Measurements from ENCODE around the gene NDUFS4. TPM values are rescaled to one million over a fixed set of nuclear protein-coding genes. Genes with fewer than 3 reads are reported as not detected.

NDUFS4 gene
- total RNA-seq: 57.8 and 74.3 TPM in 2 replicates

DNA sequence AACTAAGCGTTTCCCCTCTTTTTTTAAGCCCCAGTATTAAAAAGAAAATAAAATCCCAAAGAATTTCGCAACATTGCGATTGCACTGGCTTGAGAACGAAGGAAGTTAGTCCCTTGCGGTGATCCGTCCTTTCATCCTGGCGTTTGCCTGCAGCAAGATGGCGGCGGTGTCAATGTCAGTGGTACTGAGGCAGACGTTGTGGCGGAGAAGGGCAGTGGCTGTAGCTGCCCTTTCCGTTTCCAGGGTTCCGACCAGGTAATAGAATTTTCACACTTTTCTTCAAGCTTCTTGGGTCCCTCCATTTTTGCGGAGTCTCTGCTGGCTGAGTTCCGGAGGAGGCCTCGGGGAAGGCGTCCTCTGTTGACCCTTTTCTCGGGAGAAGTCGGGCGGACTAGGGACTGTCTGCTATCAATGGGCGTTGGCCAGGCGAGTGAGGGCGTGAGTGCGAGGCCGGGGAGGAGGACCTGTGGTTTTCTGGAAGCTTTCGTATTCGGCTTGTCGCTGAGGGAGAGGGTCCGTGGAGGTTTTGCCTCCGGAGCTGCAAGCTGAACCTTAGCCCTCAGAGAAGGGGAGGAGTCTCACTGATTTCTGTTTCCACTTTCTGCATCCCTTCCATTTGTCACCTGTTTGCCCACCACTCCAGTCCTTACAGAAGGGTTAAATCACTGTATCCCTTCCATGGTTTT, at the start of gene NDUFS4:
Gene NDUFS4, plus strand, starts transcription at position 134 of the 686 bp plus-strand sequence. Its CDS starts 24 bp downstream, at position 158.

Other genes starting within 250 kb of the NDUFS4 start
- gene FST, start 80.0 kb upstream of the NDUFS4 start, total RNA-seq: 77.4 and 80.5 TPM in 2 replicates

Data from hair follicle dermal papilla cell (primary cell).